Measurements from ENCODE around the gene CORO1C.

The CORO1C gene

GRCh38 chr12:108724054-108724889 lies 7.0 kb downstream of the CORO1C start:
- no peak for DNase-seq (ENCODE audit: low read depth)

DNA sequence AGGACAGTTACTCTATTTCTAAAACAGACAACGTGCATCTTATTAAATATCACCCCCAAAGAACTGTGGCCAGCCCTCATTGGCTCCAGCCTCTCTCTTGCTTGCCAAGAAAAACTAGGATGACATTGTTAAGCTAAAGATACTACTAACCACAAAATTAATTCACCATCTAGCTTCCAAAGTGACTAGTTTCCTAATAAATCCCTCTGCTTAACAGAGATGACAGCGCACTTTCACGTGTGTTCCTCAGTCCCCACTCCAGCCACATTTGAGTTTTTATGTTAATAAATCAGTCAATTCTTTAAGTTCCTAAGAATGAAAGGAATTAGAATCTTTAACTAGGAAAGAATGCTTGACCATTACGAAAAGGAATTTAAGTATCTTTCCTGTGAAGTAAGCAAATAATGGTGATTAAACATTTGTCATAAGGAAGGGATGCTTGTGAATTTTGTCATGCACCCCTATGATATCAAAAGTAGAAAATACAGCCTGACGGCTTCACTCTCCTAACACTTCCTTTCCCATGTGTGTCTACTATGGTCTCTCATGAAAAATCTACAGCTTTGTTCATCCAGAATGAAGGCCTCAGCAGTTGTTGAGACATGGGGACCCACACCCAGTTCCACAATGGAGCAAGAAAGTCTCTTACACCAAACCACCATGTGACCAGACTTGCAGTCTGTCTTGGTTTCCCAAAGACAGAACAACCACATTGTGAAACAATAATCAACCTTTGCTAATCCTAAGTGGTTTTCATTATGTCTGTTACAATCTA lies 8.1 kb downstream of the CORO1C start:
- DNase-seq (ENCODE audit: low read depth), result no peak

DNA sequence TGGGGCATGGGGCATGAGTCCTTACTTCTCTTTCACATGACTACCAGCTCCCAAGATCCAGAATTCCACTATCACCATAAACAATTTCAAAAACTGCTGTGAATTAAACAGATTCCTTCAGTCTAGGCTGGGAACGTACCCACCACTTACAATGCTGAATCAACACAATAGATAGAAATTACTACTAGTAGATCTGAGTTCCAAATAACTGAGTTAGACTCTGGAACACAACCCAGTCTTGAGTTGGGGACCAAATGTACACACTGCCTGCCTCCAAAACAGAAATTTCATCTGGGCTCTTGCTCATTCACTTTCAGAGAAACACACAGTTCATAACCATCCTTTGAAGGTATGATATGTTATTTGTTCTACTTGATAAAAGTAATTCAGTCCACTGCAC lies 8.9 kb downstream of the CORO1C start:
- no peak for DNase-seq (ENCODE audit: low read depth)

DNA sequence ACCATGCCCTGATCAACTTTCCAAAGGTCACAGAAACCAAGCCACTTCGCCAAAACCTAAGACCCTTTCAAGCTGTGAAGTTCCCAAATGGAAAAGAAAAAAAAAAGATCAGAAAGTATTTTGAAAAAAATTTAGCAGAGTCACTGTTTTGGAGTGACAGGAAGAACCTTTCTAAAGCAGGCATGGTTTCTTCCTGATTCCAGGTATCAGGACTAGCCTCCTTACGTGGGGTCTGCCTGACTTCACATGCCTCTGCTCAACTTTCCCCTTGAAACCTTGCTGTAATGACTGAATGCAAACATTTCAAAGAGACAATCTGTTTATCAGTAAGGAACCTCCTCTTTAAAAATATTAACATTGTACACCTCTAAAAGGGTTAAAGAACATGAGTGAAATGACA lies 9.5 kb downstream of the CORO1C start:
- no peak for DNase-seq (ENCODE audit: low read depth)

DNA sequence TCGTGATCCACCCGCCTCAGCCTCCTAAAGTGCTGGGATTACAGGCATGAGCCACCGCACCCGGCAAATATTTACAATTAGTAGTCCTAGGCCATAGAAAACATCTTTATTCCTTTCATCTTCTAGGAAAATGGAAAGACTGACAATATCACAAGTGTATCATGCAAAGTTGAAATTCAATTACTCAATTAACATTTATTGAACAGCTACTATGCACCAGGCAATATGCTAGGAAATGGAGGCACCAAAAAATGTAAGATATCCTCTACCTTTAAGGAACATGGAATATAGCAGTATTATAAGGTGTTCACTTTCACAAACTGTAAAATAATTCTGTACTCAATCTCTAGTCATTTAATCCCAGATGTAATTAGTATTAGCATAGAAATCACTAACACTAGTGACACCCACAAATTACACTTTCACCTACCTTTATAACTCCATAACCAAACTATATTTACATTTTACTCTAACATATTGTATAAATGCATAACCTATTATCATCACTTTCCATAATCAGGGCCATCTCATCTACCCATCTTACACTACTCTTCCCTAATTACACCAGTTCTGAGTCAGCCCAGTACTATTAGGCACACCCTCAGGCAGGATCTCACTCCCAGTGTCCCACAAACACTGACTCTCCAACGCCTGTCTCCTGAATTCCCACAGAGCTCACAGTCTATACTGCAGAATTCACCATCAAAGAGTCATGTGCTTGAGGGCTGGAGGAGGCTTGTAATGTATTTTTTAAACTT lies 10.4 kb downstream of the CORO1C start:
- no peak for DNase-seq (ENCODE audit: low read depth)

- DNase-seq (ENCODE audit: low read depth), result no peak
Measured at GRCh38 chr12:108717243-108717642, 14.1 kb downstream of the CORO1C start.

DNA sequence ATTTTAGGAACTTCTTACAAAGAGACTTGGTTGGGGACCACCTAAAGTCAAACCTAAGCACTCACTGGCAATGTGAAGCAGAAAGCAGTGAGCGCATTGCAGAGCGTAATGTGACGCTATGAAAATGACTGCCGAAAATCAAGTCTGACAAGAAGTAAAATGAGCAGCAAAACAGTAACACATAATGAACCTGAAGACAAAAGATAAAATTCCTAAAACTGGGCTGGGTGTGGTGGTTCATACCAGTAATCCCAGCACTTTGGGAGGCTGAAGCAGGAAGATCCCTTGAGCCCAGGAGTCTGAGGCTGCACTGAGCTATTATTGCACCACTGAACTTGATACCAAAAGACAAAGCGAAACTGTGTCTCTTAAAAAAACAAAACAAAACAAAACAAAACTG lies 16.5 kb downstream of the CORO1C start:
- DNase-seq (ENCODE audit: low read depth), result no peak

GRCh38 chr12:108713471-108713870 lies 17.8 kb downstream of the CORO1C start:
- no peak for DNase-seq (ENCODE audit: low read depth)

- DNase-seq (ENCODE audit: low read depth), result no peak
Measured at GRCh38 chr12:108712925-108713203, 18.5 kb downstream of the CORO1C start.

DNA sequence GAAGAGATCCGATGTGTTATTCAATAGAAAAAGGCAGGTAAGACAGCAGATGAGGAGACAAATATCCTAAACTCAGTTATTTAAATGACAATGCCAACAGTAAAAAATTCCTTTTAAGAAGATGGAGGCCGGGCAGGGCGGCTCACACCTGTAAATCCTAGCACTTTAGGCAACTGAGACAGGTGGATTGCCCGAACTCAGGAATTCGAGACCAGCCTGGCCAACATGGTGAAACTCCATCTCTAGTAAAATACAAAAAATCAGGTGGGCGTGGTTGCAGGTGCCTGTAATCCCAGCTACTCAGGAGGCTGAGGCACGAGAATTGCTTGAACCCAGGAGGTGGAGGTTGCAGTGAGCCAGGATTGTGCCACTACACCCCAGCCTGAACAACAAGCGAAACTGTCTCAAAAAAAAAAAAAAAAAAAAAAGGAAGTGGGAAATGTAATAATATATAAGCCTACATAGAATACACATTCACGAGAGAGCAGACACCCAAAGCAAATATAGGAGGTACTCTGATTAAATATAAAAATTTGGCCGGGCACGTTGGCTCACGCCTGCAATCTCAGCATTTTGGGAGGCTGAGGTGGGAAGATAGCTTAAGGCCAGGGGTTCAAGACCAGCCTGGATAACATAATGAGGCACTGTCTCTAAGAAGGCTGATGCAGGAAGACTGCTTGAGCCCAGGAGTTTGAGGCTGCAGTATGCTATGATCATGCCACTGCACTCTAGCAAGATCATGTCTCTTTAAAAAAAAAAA lies 19.0 kb downstream of the CORO1C start:
- DNase-seq (ENCODE audit: low read depth), result no peak

DNA sequence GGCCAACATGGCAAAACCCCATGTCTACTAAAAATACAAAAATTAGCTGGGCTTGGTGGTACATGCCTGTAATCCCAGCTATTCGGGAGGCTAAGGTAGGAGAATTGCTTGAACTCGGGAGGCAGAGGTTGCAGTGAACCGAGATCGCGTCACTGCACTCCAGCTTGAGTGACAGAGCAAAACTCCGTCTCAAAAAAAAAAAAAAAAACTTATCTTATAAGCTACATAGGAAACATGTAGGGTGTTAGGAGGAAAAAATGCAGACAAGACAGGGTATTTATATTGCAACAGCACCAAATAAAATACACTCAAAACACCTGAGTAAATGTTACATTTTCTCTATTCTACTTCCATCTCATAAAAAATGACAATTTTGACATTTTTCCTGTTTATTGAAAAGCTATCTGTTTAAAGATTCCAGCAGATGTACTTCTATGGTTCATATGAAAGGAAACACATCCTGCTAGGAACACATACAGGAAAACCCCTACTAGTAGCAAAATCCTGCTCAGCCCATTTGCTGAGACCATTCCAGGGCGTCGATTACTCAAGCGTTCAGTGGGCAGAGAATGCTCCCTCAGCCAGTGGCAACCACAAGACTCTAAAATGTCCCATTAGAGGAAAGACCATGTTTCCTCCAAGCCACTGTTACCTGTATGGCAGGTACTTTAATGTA lies 19.7 kb downstream of the CORO1C start:
- DNase-seq (ENCODE audit: low read depth), result no peak

GRCh38 chr12:108709697-108710096 lies 21.6 kb downstream of the CORO1C start:
- DNase-seq (ENCODE audit: low read depth), result no peak

DNA sequence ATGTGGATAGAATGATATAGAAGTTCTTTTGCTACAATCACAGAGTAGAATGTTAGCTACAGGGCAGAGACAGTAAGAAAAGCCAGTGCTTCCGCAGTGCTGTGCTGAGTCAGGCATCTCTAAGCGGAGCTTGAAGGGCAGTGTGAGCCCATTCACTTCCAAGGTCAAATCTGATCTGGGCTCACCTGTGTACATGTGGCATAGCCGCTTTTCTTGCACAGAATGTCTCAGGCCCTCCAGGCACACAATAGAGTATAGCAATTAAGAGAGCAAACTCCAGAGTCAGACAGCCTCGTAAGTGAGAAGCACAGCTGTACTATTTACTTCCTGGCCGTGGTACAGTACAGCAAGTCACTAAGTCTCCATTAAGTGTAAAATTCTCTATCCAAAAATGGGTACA lies 26.8 kb downstream of the CORO1C start:
- DNase-seq (ENCODE audit: low read depth), result no peak

GRCh38 chr12:108702595-108703320 lies 28.6 kb downstream of the CORO1C start:
- DNase-seq (ENCODE audit: low read depth), result no peak

DNA sequence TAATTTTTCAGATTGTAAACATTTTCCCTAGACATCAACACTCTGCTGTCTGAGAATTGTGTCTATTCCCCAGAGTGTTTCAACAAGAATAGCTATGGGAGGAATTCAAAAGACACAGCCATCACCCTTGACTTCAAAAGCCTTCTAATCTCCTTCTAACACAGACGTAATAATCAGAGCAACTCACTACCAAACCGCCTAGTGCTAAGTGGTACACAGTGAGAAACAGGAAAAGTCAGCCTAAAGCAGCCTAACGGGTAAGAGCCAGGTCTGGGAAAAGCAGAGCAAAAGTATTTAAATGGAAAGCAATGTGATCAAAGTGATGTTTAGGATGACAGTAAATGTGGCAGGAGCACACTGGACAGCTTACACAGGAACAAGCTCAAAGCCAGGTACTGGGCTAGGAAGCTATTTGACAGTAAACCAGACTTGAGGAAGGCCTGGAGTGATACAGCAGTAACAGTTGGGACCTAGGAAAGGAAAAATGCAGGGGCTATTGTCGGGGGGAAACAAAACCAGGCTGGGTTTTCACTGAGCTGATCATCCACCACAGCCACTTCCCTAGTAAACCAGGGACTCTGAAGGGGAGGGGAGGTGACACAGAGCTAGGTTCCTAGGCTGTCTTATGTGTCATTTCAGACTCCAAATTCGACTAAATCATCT lies 29.4 kb downstream of the CORO1C start:
- DNase-seq (ENCODE audit: low read depth), result no peak

DNA sequence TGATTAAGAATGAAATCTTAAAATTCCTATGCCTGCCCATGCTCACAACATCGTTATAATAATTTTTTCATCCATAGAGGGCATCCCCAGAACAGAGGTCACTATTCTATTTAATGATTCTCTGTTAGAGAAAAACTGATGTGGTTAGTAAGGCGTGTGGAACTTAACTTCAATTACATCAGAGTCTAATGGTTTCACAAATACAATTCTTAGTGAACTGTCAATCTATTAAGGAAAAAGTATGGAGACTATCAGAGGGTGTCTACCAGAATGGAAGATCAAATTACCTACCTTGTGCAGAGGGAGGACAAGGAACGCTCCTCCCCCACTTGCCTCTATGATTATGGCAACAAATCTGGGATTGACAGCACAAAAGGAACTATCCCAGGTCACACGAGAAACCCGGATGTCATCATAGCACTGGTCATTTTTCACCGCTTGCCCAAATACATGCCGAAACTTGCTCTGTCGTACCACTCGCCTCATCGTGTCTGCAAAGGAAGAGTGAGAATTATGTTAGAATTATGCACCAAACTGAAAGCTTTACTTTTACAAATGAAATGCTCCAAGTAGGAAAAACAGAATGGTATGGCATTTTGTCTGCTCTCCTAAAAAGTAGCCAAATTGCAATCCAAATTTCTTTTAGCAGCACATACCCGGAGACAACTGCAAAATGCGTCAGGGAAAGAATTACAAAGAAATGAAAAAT lies 30.3 kb downstream of the CORO1C start:
- DNase-seq (ENCODE audit: low read depth), result no peak

GRCh38 chr12:108699955-108700563 lies 31.3 kb downstream of the CORO1C start:
- DNase-seq (ENCODE audit: low read depth), result no peak

- no peak for DNase-seq (ENCODE audit: low read depth)
Measured at GRCh38 chr12:108697905-108698304, 33.4 kb downstream of the CORO1C start.

GRCh38 chr12:108696996-108697290 lies 34.4 kb downstream of the CORO1C start:
- DNase-seq (ENCODE audit: low read depth), result no peak

Measured in activated T-cell treated with anti-CD3 and anti-CD28 coated beads for 48 hours (primary cell).